ENCODE results near the gene CLSTN3.

Gene CLSTN3

DNA sequence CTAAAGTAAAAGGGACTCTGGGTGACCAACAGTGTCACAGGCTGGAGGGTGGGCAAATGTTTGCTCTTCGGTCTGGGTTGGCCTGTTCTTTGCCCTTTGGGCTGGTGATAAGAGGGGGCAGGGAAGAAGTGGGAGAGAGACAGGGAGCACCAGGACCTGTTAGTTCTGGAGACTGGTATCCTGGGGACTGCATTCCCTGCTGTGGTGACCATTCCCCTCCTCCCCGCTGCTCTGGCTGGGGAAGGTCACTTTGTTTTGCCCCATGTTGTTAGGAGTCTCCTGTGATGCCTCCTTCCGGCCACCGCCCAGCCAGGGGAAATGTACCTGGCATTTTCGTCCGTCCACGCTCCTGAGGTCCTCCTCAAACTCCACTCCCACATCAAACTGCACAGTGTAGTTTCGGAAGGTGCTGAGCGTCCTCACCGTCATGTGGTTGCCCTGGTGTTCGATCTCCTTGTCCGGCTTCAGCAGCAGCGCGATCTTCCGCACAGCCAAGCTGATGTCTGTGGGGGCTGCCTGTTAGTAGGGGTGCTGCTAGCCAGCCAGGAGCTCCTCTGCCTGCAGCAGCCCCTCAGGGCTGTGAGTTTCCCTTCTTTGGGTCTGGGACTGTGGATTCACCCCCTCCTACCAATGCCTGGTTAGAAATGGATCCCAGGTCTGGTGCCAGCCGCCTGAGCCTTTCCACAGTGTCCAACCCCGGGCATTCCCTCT is 2.1 kb upstream of the CLSTN3 start:
- peaks cover 14% of the 10 kb centered on the region for H3K36me3 Mint-ChIP-seq (ENCODE audit: low read depth)
- no peaks in the 10 kb centered on the region for H3K9me3 Mint-ChIP-seq
- no peak for DNase-seq (ENCODE audit: low spot score)
- H3K4me1 Mint-ChIP-seq (ENCODE audit: low read depth) = peaks cover 27% of the 10 kb centered on the region
- H3K4me3 Mint-ChIP-seq = peak overlapping the region; percentile 96
- H3K27ac Mint-ChIP-seq = no peak overlapping the region
- no peaks in the 10 kb centered on the region for H3K27me3 Mint-ChIP-seq (ENCODE audit: low read depth)

- H3K36me3 Mint-ChIP-seq (ENCODE audit: low read depth) = peaks cover 19% of the 10 kb centered on the region
- DNase-seq (ENCODE audit: low spot score) = no peak
- no peak within 1 kb of the TSS for H3K27ac Mint-ChIP-seq
- peak within 1 kb of the TSS; percentile 96 for H3K4me3 Mint-ChIP-seq
- H3K4me1 Mint-ChIP-seq (ENCODE audit: low read depth) = peaks cover 28% of the 10 kb centered on the region
- H3K27me3 Mint-ChIP-seq (ENCODE audit: low read depth) = no peaks in the 10 kb centered on the region
- no peaks in the 10 kb centered on the region for H3K9me3 Mint-ChIP-seq
Observed at GRCh38 chr12:7128681-7129286, 1.4 kb upstream of the CLSTN3 start, which contains the start of gene RBP5. TSS of gene RBP5 (minus strand) at chr12:7128889. CDS start at chr12:7128775, 114 bp downstream.

DNA sequence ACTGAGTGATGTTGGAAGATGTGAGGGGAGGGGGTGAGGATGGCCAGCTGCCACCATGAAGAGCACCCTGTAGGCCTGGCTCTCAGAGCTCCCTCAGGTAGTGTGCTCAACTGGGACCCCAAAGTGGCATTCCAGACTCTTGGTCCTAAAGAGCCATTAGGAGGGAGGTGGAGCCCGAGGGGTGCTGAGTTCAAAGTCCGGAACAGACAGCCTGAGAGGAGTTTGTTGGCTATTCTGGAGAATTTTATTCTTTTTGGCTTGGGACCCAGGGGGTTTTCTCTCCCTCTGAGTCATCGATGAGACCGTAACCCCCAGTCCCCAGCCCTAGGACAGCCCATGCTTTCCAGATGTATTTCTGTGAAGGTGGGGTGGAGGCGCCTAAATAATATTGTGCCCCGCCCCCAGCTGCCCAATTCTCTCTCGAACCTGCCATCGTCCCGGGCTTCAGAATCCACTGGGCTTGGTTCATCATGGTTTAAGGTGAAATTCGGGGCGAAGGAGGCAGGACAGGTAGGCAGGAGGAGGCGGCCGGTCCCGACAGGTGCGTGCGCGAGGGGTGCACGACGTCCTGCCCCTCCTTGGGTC is 792 bp upstream of the CLSTN3 start:
- Mint-ChIP-seq H3K4me1 (ENCODE audit: low read depth) (peaks cover 28% of the 10 kb centered on the region), H3K36me3 (ENCODE audit: low read depth) (peaks cover 24% of the 10 kb centered on the region), H3K9me3 (no peaks in the 10 kb centered on the region), H3K27me3 (ENCODE audit: low read depth) (no peaks in the 10 kb centered on the region), H3K4me3 (peak overlapping the region; percentile 96), H3K27ac (no peak overlapping the region)
- no peak for DNase-seq (ENCODE audit: low spot score)

DNA sequence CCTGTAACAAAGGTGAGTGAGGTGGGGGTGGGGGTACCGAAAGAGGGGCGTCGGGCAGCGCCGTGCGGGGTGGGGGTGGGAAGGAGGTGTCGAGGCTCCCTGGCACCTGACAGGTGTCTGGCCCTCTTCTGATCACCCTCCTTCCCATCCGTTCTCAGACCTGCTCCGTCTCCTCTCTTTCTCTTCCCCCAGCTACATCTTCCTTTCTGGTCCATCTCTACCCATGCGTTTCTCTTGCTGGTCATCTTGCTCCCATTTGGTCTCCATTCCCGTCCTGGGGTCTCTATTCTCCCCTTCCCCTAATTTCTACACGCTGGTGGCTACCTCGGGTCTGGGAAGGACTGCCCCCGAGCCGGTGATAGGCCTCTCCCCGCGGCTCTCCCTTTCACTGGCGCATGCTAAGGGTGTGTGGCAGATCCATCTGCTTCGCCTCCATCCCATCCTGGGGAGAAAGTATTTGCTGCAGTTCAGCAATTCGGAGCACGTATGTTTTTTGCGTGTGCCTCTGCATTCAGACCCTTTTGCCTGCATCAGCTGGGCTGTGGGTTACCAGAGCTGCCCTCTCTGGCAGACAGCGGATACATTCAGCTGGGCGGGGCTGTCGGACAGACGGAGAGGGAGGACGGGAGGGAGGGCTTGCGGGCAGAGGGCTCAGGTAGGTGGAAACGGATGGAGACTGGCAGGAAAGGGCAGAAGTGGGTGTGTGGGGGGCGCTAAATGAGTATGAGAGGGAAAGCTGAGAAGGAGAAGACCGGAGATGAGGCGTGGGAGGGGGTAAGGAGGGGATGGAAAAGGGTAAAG is 730 bp downstream of the CLSTN3 start:
- DNase-seq (ENCODE audit: low spot score) = peak; percentile 67
- H3K9me3 Mint-ChIP-seq = no peaks in the 10 kb centered on the region
- peaks cover 38% of the 10 kb centered on the region for H3K36me3 Mint-ChIP-seq (ENCODE audit: low read depth)
- no peaks in the 10 kb centered on the region for H3K27me3 Mint-ChIP-seq (ENCODE audit: low read depth)
- H3K27ac Mint-ChIP-seq = peak overlapping the region; percentile 92
- H3K4me1 Mint-ChIP-seq (ENCODE audit: low read depth) = peaks cover 28% of the 10 kb centered on the region
- H3K4me3 Mint-ChIP-seq = peak overlapping the region; percentile 96

DNA sequence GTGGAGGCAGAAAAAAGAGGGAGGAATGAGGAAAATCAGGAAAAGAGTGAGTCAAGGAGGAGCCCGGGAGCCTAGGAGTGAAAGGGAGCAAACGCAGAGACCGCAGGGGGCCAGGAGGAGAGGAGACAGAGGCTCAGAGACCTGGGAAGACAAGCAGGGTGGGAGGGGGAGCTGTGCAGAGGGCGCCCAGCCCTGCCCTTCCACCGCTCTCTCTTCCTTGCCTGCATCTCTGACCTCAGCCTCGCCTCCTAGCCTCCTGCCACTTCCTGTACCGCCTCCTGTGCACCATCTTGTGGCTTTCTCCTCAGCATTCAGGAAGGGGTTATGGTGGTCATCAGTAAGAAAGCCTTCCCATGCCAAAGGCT is 1.3 kb downstream of the CLSTN3 start:
- peaks cover 40% of the 10 kb centered on the region for H3K36me3 Mint-ChIP-seq (ENCODE audit: low read depth)
- peak overlapping the region; percentile 92 for H3K27ac Mint-ChIP-seq
- peaks cover 28% of the 10 kb centered on the region for H3K4me1 Mint-ChIP-seq (ENCODE audit: low read depth)
- peak overlapping the region; percentile 96 for H3K4me3 Mint-ChIP-seq
- no peaks in the 10 kb centered on the region for H3K9me3 Mint-ChIP-seq
- DNase-seq (ENCODE audit: low spot score) = peak; percentile 52
- H3K27me3 Mint-ChIP-seq (ENCODE audit: low read depth) = no peaks in the 10 kb centered on the region

- Mint-ChIP-seq H3K27ac (no peak overlapping the region), H3K9me3 (no peaks in the 10 kb centered on the region), H3K36me3 (ENCODE audit: low read depth) (peaks cover 65% of the 10 kb centered on the region), H3K27me3 (ENCODE audit: low read depth) (no peaks in the 10 kb centered on the region), H3K4me3 (no peak overlapping the region), H3K4me1 (ENCODE audit: low read depth) (peaks cover 27% of the 10 kb centered on the region)
- DNase-seq (ENCODE audit: low spot score) = no peak
Observed at GRCh38 chr12:7134396-7135166, 4.4 kb downstream of the CLSTN3 start.

DNA sequence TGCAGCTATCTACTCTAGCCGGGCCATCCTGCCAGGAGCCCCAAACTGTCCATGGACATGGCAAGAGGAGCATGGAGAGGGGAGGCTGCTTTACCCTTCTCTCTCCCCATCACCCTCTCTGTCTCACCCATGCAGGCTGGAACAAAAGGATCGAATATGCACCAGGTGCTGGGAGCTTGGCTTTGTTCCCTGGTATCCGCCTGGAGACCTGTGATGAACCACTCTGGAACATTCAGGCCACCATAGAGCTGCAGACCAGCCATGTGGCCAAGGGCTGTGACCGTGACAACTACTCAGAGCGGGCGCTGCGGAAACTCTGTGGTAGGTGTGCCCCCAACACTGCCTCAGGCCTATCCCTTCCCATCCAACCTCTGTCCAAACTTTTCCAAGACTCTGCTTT is 5.9 kb downstream of the CLSTN3 start:
- H3K4me1 Mint-ChIP-seq (ENCODE audit: low read depth) = peaks cover 22% of the 10 kb centered on the region
- no peak overlapping the region for H3K27ac Mint-ChIP-seq
- no peaks in the 10 kb centered on the region for H3K9me3 Mint-ChIP-seq
- H3K27me3 Mint-ChIP-seq (ENCODE audit: low read depth) = no peaks in the 10 kb centered on the region
- H3K36me3 Mint-ChIP-seq (ENCODE audit: low read depth) = peaks cover 74% of the 10 kb centered on the region
- DNase-seq (ENCODE audit: low spot score) = no peak
- H3K4me3 Mint-ChIP-seq = no peak overlapping the region

DNA sequence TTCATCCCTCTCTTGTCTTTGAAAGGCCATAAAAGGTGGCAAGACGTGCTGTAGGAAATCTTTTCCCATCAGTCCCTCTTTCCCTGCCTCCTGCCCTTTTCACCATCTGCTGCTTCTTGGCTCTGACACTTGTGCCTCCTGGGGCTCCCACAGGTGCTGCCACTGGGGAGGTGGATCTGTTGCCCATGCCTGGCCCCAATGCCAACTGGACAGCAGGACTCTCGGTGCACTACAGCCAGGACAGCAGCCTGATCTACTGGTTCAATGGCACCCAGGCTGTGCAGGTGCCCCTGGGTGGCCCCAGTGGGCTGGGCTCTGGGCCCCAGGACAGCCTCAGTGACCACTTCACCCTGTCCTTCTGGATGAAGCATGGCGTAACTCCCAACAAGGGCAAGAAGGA is 6.5 kb downstream of the CLSTN3 start:
- Mint-ChIP-seq H3K4me3 (no peak overlapping the region), H3K27me3 (ENCODE audit: low read depth) (no peaks in the 10 kb centered on the region), H3K9me3 (no peaks in the 10 kb centered on the region), H3K27ac (no peak overlapping the region), H3K4me1 (ENCODE audit: low read depth) (peaks cover 18% of the 10 kb centered on the region), H3K36me3 (ENCODE audit: low read depth) (peaks cover 79% of the 10 kb centered on the region)
- DNase-seq (ENCODE audit: low spot score) = no peak

DNA sequence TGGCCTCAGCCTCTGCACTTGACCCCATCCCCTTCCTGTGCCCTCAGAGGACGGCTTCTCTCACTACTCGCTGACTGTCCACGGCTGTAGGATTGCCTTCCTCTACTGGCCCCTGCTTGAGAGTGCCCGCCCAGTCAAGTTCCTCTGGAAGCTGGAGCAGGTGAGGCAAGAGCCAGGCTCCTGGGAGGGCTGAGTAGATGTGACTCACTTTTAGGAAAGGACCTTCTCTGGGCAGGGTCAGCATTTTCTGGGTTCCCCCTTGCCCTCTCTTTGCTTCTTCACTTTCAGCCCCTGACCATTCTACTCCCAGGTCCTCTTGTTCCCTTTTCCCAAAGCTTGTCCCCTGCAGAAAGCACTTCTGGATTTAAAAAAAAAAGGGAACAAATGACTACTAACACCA is 7.7 kb downstream of the CLSTN3 start:
- H3K27me3 Mint-ChIP-seq (ENCODE audit: low read depth) = no peaks in the 10 kb centered on the region
- H3K36me3 Mint-ChIP-seq (ENCODE audit: low read depth) = peaks cover 82% of the 10 kb centered on the region
- H3K9me3 Mint-ChIP-seq = no peaks in the 10 kb centered on the region
- DNase-seq (ENCODE audit: low spot score) = no peak
- H3K27ac Mint-ChIP-seq = no peak overlapping the region
- peaks cover 10% of the 10 kb centered on the region for H3K4me1 Mint-ChIP-seq (ENCODE audit: low read depth)
- H3K4me3 Mint-ChIP-seq = no peak overlapping the region

DNA sequence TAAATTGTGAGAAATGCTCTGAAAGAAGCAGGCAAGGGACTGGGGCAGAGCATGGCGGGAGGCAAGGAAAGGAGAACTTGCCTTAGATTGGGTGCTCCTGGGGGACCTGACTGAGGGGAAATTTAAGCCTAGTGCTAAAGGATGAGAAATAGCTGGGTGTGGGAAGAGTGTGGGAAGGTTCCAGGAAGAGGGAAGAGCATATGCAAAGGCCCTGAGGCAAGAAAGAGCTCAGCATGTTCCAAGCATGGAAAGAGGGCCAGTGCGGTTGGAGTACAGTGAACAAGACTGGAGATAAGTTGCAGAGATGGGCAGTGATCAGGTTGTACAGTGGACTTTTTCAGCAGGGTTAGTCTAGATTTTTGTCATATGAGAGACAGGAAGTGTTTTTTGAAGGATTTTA is 9.0 kb downstream of the CLSTN3 start:
- peaks cover 78% of the 10 kb centered on the region for H3K36me3 Mint-ChIP-seq (ENCODE audit: low read depth)
- H3K4me1 Mint-ChIP-seq (ENCODE audit: low read depth) = peaks cover 8% of the 10 kb centered on the region
- no peak overlapping the region for H3K27ac Mint-ChIP-seq
- DNase-seq (ENCODE audit: low spot score) = no peak
- no peaks in the 10 kb centered on the region for H3K27me3 Mint-ChIP-seq (ENCODE audit: low read depth)
- H3K9me3 Mint-ChIP-seq = no peaks in the 10 kb centered on the region
- no peak overlapping the region for H3K4me3 Mint-ChIP-seq

GRCh38 chr12:7141351-7142005 is 11.3 kb downstream of the CLSTN3 start:
- H3K27ac Mint-ChIP-seq = no peak overlapping the region
- H3K4me3 Mint-ChIP-seq = no peak overlapping the region

GRCh38 chr12:7142056-7142644 is 12.0 kb downstream of the CLSTN3 start:
- H3K27ac Mint-ChIP-seq = no peak overlapping the region
- peak; percentile 23 for DNase-seq (ENCODE audit: low spot score)
- no peaks in the 10 kb centered on the region for H3K27me3 Mint-ChIP-seq (ENCODE audit: low read depth)
- peaks cover 9% of the 10 kb centered on the region for H3K4me1 Mint-ChIP-seq (ENCODE audit: low read depth)
- peaks cover 68% of the 10 kb centered on the region for H3K36me3 Mint-ChIP-seq (ENCODE audit: low read depth)
- no peaks in the 10 kb centered on the region for H3K9me3 Mint-ChIP-seq
- H3K4me3 Mint-ChIP-seq = no peak overlapping the region

More at GRCh38 chr12:7141351-7142005, 11.3 kb downstream of the CLSTN3 start:
- no peaks in the 10 kb centered on the region for H3K9me3 Mint-ChIP-seq
- no peaks in the 10 kb centered on the region for H3K27me3 Mint-ChIP-seq (ENCODE audit: low read depth)
- H3K36me3 Mint-ChIP-seq (ENCODE audit: low read depth) = peaks cover 73% of the 10 kb centered on the region
- H3K4me1 Mint-ChIP-seq (ENCODE audit: low read depth) = peaks cover 8% of the 10 kb centered on the region
- no peak for DNase-seq (ENCODE audit: low spot score)

All from T-helper 2 cell treated with Interferon-gamma antibody and Interleukin-4, amounts not matched to agents 5 μg/mL and 100 μg/mL, for 36 hours (primary cell).